GM12872 (cell line): Measurements from ENCODE around the gene RECQL.

ENCODE experiments used
- TF ChIP-seq, protein P1 (sequence below): IDR thresholded peaks from 3 replicates; pipeline ENCODE4 v1.5.1; 2011; ENCODE audit warnings: low read depth, mild to moderate bottlenecking, low read length, moderate library complexity; ENCODE audit not compliant: insufficient read depth

Gene RECQL

DNA sequence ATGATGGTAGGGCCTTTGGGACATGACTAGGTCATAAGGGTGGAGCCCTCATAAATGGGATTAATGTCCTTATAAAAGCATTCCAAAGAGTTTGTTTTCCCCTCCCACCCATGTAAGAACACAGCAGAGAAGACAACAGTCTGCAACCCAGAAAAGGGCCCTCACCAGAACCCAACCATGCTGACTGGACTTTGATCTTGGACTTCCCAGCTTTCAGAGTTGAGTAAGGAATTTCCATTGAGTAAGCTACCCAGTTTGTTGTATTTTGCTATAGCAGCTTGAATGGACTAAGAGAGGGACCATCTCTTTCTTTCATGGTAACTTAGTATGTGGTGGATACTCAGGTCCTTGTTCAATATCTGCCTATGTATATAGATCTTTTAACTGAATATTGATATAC lies 21.7 kb upstream of the RECQL start:
- TF ChIP-seq, protein P1, sequence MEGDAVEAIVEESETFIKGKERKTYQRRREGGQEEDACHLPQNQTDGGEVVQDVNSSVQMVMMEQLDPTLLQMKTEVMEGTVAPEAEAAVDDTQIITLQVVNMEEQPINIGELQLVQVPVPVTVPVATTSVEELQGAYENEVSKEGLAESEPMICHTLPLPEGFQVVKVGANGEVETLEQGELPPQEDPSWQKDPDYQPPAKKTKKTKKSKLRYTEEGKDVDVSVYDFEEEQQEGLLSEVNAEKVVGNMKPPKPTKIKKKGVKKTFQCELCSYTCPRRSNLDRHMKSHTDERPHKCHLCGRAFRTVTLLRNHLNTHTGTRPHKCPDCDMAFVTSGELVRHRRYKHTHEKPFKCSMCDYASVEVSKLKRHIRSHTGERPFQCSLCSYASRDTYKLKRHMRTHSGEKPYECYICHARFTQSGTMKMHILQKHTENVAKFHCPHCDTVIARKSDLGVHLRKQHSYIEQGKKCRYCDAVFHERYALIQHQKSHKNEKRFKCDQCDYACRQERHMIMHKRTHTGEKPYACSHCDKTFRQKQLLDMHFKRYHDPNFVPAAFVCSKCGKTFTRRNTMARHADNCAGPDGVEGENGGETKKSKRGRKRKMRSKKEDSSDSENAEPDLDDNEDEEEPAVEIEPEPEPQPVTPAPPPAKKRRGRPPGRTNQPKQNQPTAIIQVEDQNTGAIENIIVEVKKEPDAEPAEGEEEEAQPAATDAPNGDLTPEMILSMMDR: no peak

DNA sequence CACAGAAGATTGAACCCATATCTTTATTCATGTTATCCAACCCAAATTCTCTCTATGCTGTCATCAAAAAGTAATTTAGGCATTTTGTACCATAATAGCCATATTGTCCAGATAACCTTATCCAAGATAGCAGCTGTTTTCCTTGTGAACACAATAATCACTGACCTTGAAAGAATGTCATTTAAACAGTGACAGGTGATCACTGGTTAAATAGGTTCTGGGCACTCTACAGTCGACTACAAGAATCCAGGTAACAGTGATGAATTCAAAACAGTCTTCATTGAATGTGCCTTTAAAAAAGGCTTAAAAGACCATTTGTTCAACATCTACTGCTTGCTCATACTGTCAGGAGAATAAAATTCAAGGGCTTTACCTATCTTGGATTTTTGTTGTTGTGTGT lies 20.1 kb upstream of the RECQL start:
- TF ChIP-seq, protein P1: no peak

DNA sequence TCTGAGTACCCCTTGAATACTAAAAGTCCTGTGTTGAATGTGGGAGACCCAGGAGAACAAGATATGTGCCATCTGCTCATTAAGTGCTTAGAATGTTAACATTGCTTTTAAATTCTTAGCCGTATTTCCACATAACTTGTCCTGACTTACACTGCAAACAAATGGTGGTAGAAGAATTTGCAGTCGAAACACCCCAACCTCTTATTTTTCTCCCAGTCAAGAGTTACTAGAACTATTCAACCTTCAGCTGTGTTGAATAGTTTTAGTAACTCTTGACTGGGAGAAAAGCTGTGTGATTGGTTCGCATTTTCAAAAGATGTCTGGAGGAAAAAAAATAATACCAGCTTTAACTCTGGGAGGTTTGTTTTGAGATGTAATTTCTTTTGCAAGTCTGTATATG lies 17.0 kb upstream of the RECQL start:
- TF ChIP-seq, protein P1: no peak

DNA sequence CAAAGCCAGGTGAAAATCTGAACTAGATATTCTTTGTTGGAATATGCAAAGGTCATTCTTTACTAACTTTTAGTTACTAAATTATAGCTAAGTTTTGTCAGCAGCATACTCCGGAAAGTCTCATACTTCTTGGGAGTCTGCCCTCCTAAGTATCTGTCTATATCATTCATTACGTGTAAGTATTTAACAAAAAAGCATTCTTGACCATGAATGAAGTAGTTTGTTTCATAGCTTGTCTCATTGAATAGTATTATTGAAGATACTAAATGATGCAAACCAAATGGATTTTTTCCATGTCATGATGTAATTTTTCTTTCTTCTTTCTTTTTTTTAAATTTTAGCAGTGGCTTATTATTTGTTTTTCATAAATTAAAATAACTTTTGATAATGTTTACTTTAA lies 14.8 kb upstream of the RECQL start:
- TF ChIP-seq, protein P1: no peak

DNA sequence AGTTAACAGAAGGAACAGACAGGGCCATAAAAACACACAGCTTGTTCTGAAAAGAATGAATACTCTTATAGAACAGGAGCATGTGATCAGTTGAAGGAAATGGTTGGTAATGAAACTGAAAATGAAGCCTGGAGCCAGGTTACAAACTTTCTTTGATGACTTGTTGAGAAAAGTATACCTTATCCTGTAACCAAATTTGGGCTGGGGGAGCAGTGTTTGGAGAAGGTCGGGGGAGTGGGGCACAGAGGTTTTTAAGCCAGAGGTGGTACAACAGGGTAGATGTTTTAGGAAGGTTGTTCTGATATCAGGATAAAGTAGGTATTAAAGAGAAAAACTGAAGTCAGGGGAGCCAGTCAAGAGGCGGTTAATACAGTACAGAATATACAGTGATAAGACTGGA lies 8.3 kb upstream of the RECQL start:
- TF ChIP-seq, protein P1: no peak

DNA sequence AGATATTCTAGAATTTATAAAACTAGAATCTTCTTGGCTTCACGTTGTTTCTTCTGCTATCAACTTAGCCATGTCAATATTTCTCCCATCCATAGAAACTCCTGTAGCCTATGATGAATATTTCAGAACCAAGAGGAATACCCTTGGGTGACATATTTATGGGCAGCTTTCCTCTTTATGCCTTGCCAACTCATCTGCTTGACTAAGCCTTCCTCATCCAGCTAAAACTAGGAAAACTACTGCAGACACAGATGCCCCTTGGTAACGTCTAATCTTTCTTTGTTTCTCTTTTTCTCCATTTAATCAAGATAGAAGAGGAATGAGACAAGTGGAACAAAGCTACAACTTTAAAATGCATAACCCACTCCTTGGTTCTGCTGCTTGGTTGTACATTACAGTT lies 6.4 kb upstream of the RECQL start:
- TF ChIP-seq, protein P1: no peak

DNA sequence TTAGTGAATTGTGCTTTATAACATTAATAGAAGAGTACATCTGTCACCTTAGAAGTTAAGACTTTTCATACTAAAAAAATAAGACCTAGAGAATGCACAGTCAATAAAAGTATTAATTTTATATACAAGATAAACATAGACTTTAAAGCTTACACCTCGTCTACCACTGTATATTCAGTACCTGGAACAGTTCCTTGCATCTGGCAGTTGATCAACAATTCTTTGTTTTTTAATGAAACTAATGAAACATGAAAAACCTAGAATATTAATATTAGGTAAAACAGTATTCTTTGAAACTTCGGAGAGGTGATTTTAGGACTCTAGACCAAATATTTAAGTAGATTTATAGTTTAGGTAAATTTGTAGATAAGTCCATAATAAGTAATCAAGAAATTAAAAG lies 4.5 kb upstream of the RECQL start:
- TF ChIP-seq, protein P1: no peak

DNA sequence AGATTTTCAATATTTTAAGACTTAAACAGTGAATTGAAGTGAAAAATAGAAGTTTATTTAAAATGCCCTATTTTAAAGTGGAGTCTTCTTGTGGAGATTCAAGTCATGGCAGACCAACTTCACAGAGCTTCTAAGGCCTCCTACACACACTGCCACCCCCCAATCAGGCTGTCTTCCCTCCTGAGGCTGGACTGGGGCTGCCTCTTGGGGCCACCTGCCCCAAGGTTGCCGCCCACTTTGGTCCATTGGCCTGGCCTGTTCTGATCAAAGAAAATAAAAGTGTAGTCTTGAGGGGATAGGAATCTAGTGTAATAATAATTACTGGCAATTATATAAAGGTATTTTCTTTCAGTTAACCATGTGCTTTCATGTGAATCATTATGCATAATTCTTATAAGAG lies 1.4 kb upstream of the RECQL start:
- TF ChIP-seq, protein P1: no peak
